Measurements from ENCODE around the gene STXBP2. TPM values are rescaled to one million over a fixed set of nuclear protein-coding genes. Genes with fewer than 3 reads are reported as not detected.

STXBP2 gene
- total RNA-seq, 1 experiment from 2014 or later, result 92.5 TPM

DNA sequence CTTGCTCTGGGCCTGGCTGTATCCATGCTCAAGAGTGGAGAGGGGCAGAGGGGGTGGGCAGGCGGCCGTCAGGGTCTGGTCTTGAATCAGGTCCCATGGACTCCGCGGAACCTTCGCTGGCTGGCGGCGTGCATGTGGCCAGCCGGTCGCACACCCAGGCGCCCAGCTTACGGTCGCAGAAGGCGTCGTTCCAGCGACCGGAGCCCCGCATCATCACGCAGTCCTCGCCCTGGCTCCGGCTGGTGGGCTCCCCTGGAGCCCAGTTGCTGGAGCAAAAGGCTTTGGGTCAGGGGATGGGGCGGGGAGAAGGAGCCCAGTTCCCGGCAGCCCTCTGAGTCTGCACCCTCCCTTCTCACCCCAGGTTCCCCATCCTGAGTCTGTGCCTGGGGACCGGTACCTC lies 52.3 kb downstream of the STXBP2 start:
- Histone ChIP-seq H3K4me2 (ENCODE audit: insufficient read depth, insufficient read length, low read length) (no peak overlapping the region), H3T11ph (ENCODE audit: low read length) (no peak overlapping the region), H2BK20ac (ENCODE audit: low read depth, low read length, poor library complexity, severe bottlenecking) (no peak overlapping the region), H2BK5ac (ENCODE audit: insufficient read length, low read length) (no peak overlapping the region), H3K27ac (ENCODE audit: insufficient read length, low read depth, low read length) (no peak overlapping the region), H3K79me1 (ENCODE audit: insufficient read depth, low read depth, low read length, poor library complexity, severe bottlenecking) (no peaks in the 10 kb centered on the region), H3K23ac (ENCODE audit: insufficient read length, low read depth, low read length) (no peak overlapping the region), H3K4me1 (ENCODE audit: insufficient read depth, low read length) (no peaks in the 10 kb centered on the region), H3K9ac (ENCODE audit: extremely low read depth, insufficient read length, low read length) (no peak overlapping the region), H2AFZ (ENCODE audit: low read length) (no peak overlapping the region), H3K18ac (ENCODE audit: insufficient read length, low read depth, low read length) (no peak overlapping the region), H4K5ac (ENCODE audit: insufficient read length, low read depth, low read length) (no peak overlapping the region), H4K91ac (ENCODE audit: insufficient read length, low read depth, low read length) (no peak overlapping the region), H2BK120ac (ENCODE audit: low read depth, low read length, poor library complexity, severe bottlenecking) (no peak overlapping the region), H2AK5ac (ENCODE audit: insufficient read length, low read length) (no peak overlapping the region), H3K14ac (ENCODE audit: insufficient read depth, low read length) (no peak overlapping the region), H3K27me3 (ENCODE audit: insufficient read depth, low read length) (no peaks in the 10 kb centered on the region), H2BK15ac (ENCODE audit: low read depth, low read length) (no peak overlapping the region), H3K9me3 (ENCODE audit: control insufficient read depth, low read depth, low read length) (no peaks in the 10 kb centered on the region), H3K4ac (ENCODE audit: low read depth, low read length) (no peak overlapping the region), H4K8ac (replicated peaks; ENCODE audit: insufficient read length, low read depth, low read length) (no peak overlapping the region), H2BK12ac (ENCODE audit: insufficient read length, low read depth, low read length) (no peak overlapping the region), H3K79me2 (ENCODE audit: insufficient read depth, low read length) (no peaks in the 10 kb centered on the region), H4K20me1 (ENCODE audit: control insufficient read depth, insufficient read depth, insufficient read length) (peaks cover 2% of the 10 kb centered on the region), H3K23me2 (ENCODE audit: insufficient read length, low read depth, low read length, poor library complexity, severe bottlenecking) (no peaks in the 10 kb centered on the region), H3K56ac (ENCODE audit: insufficient read length, low read depth, low read length) (no peak overlapping the region)
- Mint-ChIP-seq H3K27me3 (ENCODE audit: low read depth) (peaks cover 9% of the 10 kb centered on the region), H3K9me3 (no peaks in the 10 kb centered on the region), H3K4me3 (no peak overlapping the region), H3K27ac (no peak overlapping the region), H3K4me1 (peaks cover 11% of the 10 kb centered on the region in 2 experiments), H3K36me3 (ENCODE audit: insufficient read depth in 1 of 3, low read depth in 3 of 3) (peaks cover 0 to 4% (median 4%) of the 10 kb centered on the region in 3 experiments; a peak in 5 of 7 replicates)
- TF ChIP-seq, protein P1, sequence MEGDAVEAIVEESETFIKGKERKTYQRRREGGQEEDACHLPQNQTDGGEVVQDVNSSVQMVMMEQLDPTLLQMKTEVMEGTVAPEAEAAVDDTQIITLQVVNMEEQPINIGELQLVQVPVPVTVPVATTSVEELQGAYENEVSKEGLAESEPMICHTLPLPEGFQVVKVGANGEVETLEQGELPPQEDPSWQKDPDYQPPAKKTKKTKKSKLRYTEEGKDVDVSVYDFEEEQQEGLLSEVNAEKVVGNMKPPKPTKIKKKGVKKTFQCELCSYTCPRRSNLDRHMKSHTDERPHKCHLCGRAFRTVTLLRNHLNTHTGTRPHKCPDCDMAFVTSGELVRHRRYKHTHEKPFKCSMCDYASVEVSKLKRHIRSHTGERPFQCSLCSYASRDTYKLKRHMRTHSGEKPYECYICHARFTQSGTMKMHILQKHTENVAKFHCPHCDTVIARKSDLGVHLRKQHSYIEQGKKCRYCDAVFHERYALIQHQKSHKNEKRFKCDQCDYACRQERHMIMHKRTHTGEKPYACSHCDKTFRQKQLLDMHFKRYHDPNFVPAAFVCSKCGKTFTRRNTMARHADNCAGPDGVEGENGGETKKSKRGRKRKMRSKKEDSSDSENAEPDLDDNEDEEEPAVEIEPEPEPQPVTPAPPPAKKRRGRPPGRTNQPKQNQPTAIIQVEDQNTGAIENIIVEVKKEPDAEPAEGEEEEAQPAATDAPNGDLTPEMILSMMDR (conservative IDR thresholded peaks at IDR 0.05), result no peak
- no CpG with 5 or more reads among the region's 23 CpGs for WGBS (ENCODE audit: extremely low coverage, insufficient read length, low lambda C conversion rate)
- no peak for DNase-seq
